Measurements from ENCODE around the gene ANKRD40CL.

The ANKRD40CL gene

DNA sequence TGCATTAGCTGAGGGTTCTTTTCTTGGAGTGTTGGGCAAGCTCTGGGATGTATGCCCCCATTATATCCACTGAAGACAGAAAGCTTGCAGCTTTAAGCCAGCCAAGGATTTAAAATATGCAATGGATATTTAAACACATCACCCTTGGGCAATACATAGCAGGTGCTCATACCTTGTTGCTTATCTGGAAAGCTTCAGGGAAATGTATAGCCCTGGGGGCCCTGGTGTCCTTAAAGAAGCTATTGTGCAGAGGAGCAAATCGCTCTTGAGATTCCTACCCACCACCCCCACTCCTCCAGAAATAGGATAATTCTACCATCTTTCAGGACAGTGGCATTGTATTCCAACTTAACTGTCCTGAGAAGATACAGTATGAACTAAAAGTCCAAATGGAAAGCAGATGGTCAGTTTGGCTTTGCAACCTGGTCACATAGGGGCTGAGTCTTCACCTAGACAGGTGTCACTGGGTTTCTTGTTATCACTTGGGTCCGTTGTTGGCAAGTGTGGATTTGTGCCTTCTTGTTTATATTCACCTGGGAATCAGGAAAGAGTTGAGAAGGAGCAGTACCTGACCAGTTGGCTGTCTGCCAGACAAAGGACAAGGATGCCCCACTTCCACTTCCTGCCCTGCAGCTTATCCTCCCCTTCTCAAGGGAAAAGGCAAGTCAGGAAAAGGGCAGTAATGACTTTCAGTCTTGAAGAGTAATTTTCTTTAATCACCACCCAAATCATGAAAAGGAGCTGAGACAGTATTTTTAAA, 3.4 kb downstream of the ANKRD40CL start:
- Mint-ChIP-seq H3K27me3 (peaks cover under 1% of the 10 kb centered on the region), H3K4me3 (no peak overlapping the region), H3K36me3 (ENCODE audit: low read depth) (no peaks in the 10 kb centered on the region), H3K27ac (peak overlapping the region; percentile 96), H3K9me3 (no peaks in the 10 kb centered on the region), H3K4me1 (ENCODE audit: low read depth) (peaks cover 29% of the 10 kb centered on the region)
- intact Hi-C loops (cut with micrococcal nuclease) = loop anchor here (5.0 kb wide), 2 partner anchors 42 to 57 kb away; partner anchors contain the start of gene ANKRD40

- peak overlapping the region; percentile 96 for H3K27ac Mint-ChIP-seq
These were observed 5.1 kb downstream of the ANKRD40CL start for GRCh38 chr17:50762177-50762576.

DNA sequence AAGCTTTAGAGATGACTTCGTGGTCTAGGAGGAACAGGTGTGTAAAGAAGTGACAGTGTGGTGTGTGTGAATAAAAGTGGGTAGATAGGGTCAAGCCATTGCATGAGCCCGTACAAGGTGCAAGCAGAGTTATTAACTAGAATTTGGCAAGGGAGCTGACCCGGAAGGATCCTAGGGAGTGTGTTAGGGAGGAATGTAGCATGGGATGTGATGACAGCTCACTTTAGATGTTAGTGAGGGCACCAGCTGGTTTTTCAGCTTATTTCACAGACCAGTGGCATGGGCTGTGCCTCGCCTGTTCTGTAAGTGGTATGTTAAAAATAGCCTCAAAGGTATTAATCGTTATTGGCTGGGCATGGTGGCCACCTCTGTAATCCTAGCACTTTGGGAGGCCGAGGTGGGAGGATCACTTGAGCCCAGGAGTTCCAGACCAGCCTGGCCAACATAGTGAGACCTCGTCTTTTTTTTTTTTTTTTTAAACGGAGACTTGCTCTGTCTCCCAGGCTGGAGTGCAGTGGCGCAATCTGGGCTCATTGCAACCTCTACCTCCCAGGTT, 8.3 kb downstream of the ANKRD40CL start:
- Mint-ChIP-seq H3K9me3 (no peaks in the 10 kb centered on the region), H3K27ac (no peak overlapping the region), H3K4me3 (no peak overlapping the region), H3K27me3 (peaks cover 3% of the 10 kb centered on the region), H3K4me1 (ENCODE audit: low read depth) (peaks cover 8% of the 10 kb centered on the region), H3K36me3 (ENCODE audit: low read depth) (peaks cover 22% of the 10 kb centered on the region)
- intact Hi-C loops (cut with micrococcal nuclease) = no loop called here

More at GRCh38 chr17:50762177-50762576, 5.1 kb downstream of the ANKRD40CL start:
- Mint-ChIP-seq H3K4me1 (ENCODE audit: low read depth) (peaks cover 29% of the 10 kb centered on the region), H3K36me3 (ENCODE audit: low read depth) (no peaks in the 10 kb centered on the region), H3K9me3 (no peaks in the 10 kb centered on the region), H3K4me3 (no peak overlapping the region), H3K27me3 (peaks cover 3% of the 10 kb centered on the region)
- intact Hi-C loops (cut with micrococcal nuclease) = loop anchor here (5.0 kb wide), 2 partner anchors 40 to 55 kb away; partner anchors contain the start of gene ANKRD40

DNA sequence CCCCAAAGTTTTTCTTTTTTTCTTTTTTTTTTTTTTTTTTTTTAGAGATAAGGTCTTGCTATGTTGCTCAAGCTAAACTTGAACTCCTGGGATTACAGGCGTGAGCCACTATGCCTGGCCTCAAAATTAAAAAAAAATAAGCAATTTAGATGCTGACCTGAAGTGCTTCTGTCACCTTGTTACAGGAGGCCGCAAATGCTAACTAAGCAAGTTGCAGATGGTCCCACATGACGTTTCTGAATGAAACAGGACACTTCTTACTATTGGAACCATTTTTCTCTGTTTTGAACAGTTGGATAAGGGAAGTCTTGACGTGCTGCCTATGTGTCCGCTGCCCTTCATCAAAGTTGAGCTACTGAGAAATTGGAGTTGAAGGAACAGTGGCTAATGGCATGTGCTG, 8.8 kb downstream of the ANKRD40CL start:
- no peaks in the 10 kb centered on the region for H3K9me3 Mint-ChIP-seq
- H3K4me3 Mint-ChIP-seq = no peak overlapping the region
- H3K27ac Mint-ChIP-seq = no peak overlapping the region
- H3K4me1 Mint-ChIP-seq (ENCODE audit: low read depth) = peaks cover 7% of the 10 kb centered on the region
- peaks cover 27% of the 10 kb centered on the region for H3K36me3 Mint-ChIP-seq (ENCODE audit: low read depth)
- intact Hi-C loops (cut with micrococcal nuclease) = no loop called here
- peaks cover 3% of the 10 kb centered on the region for H3K27me3 Mint-ChIP-seq

- Mint-ChIP-seq H3K36me3 (ENCODE audit: low read depth) (peaks cover 67% of the 10 kb centered on the region), H3K27ac (no peak overlapping the region), H3K4me1 (ENCODE audit: low read depth) (no peaks in the 10 kb centered on the region), H3K27me3 (peaks cover 3% of the 10 kb centered on the region), H3K4me3 (no peak overlapping the region), H3K9me3 (no peaks in the 10 kb centered on the region)
- intact Hi-C loops (cut with micrococcal nuclease) = no loop called here
These were observed 12.8 kb downstream of the ANKRD40CL start for GRCh38 chr17:50754521-50754920.

DNA sequence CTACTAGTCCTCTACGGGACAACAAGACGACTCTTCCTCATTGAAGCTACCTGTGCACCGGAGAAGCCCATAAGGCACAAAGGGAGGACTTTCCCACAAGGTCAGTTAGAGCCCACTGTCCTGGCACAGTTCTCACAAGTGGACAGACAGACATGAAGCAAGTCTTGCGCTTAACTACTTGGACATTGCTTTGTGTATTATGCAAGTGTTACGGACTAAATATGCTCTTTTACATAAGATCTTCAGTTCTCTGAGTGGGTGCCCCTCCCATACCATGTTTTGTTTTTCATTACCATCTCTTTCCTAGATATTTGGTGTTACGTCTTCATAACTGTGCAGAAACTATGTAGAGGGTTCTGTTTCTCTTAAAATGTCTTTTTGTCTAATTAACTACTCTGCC, 18.1 kb downstream of the ANKRD40CL start:
- intact Hi-C loops (cut with micrococcal nuclease) = no loop called here
- no peak overlapping the region for H3K4me3 Mint-ChIP-seq
- H3K27me3 Mint-ChIP-seq = no peaks in the 10 kb centered on the region
- no peaks in the 10 kb centered on the region for H3K4me1 Mint-ChIP-seq (ENCODE audit: low read depth)
- no peak overlapping the region for H3K27ac Mint-ChIP-seq
- H3K36me3 Mint-ChIP-seq (ENCODE audit: low read depth) = peaks cover 98% of the 10 kb centered on the region
- H3K9me3 Mint-ChIP-seq = no peaks in the 10 kb centered on the region

GRCh38 chr17:50745631-50746030, 21.7 kb downstream of the ANKRD40CL start:
- Mint-ChIP-seq H3K4me3 (no peak overlapping the region), H3K9me3 (no peaks in the 10 kb centered on the region), H3K36me3 (ENCODE audit: low read depth) (peaks cover 99% of the 10 kb centered on the region), H3K27ac (peak overlapping the region; percentile 1), H3K27me3 (no peaks in the 10 kb centered on the region), H3K4me1 (ENCODE audit: low read depth) (no peaks in the 10 kb centered on the region)
- intact Hi-C loops (cut with micrococcal nuclease) = no loop called here

DNA sequence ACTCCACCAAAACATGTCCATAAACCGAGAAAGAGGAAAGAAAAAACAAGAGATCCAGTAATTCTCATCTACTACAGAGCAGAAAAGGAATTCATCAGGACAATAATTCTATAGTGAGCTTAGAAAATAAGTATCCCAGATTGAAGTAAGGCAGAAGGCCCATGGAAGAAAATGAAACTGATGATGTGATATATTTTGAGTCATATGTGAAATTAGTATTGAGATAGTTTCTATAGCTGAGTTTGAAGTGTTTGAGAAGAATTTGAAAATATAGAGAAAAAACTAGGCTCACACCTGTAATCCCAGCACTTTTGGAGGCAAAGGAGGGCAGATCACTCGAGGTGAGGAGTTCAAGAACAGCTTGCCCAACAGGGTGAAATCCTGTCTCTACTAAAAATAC, 28.2 kb downstream of the ANKRD40CL start:
- intact Hi-C loops (cut with micrococcal nuclease) = no loop called here
- no peaks in the 10 kb centered on the region for H3K9me3 Mint-ChIP-seq
- H3K27me3 Mint-ChIP-seq = no peaks in the 10 kb centered on the region
- no peak overlapping the region for H3K4me3 Mint-ChIP-seq
- H3K36me3 Mint-ChIP-seq (ENCODE audit: low read depth) = peaks cover 82% of the 10 kb centered on the region
- H3K27ac Mint-ChIP-seq = peak overlapping the region; percentile 34
- H3K4me1 Mint-ChIP-seq (ENCODE audit: low read depth) = peaks cover 26% of the 10 kb centered on the region

- H3K36me3 Mint-ChIP-seq (ENCODE audit: low read depth) = peaks cover 63% of the 10 kb centered on the region
- no peak overlapping the region for H3K4me3 Mint-ChIP-seq
- no peaks in the 10 kb centered on the region for H3K27me3 Mint-ChIP-seq
- H3K9me3 Mint-ChIP-seq = no peaks in the 10 kb centered on the region
- H3K4me1 Mint-ChIP-seq (ENCODE audit: low read depth) = peaks cover 29% of the 10 kb centered on the region
- H3K27ac Mint-ChIP-seq = peak overlapping the region; percentile 48
- intact Hi-C loops (cut with micrococcal nuclease) = no loop called here
These were observed 30.1 kb downstream of the ANKRD40CL start for GRCh38 chr17:50737118-50737698.

GRCh38 chr17:50735287-50735686, 32.0 kb downstream of the ANKRD40CL start:
- Mint-ChIP-seq H3K4me3 (no peak overlapping the region), H3K4me1 (ENCODE audit: low read depth) (peaks cover 46% of the 10 kb centered on the region), H3K27me3 (no peaks in the 10 kb centered on the region), H3K9me3 (no peaks in the 10 kb centered on the region), H3K36me3 (ENCODE audit: low read depth) (peaks cover 44% of the 10 kb centered on the region), H3K27ac (no peak overlapping the region)
- intact Hi-C loops (cut with micrococcal nuclease) = no loop called here

GRCh38 chr17:50731575-50732460, 35.5 kb downstream of the ANKRD40CL start:
- Mint-ChIP-seq H3K27me3 (no peaks in the 10 kb centered on the region), H3K27ac (no peak overlapping the region), H3K4me1 (ENCODE audit: low read depth) (peaks cover 53% of the 10 kb centered on the region), H3K36me3 (ENCODE audit: low read depth) (peaks cover 16% of the 10 kb centered on the region), H3K4me3 (no peak overlapping the region), H3K9me3 (no peaks in the 10 kb centered on the region)
- intact Hi-C loops (cut with micrococcal nuclease) = no loop called here

DNA sequence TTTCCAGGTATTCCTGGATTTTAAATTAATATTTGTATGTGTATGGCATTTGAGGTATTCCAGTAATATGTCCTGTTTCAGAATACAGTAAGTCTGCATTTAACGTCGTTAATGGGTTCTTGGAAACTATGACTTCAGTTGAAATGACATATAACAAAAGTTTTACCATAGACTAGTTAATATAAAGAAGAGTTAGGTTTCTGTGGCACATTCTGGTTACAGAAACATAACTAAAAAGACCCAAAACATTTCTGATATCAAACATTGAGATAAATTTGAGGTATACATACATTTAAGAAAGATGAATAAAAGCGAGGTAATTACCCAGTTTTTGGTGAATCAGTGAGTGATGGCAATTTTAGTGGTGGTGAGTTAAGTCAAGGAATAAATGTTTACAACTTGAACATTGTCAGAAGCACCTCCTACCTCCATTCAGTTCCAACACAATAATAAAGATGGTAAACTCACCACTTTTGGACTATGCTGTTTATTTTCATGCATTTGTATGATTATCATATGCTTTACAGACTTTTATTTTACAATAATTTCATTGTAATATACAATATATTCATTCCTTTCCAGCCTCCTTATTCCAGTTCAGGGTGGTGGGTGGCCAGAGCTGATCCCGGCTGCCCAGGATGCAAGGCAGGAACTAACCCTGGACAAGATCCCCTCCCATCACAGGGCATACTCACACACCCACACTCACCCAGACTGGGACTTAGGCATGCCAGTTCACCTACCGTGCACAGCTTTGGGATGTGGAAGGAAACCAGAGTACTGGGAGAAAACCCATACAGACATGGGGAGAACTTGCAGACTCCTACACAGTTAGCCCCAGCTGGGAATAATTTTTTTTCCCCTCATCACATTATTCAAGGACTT, 38.2 kb downstream of the ANKRD40CL start:
- Mint-ChIP-seq H3K36me3 (ENCODE audit: low read depth) (peaks cover 12% of the 10 kb centered on the region), H3K4me1 (ENCODE audit: low read depth) (peaks cover 52% of the 10 kb centered on the region), H3K27ac (no peak overlapping the region), H3K4me3 (no peak overlapping the region), H3K9me3 (no peaks in the 10 kb centered on the region), H3K27me3 (no peaks in the 10 kb centered on the region)
- intact Hi-C loops (cut with micrococcal nuclease) = no loop called here

- no peak overlapping the region for H3K4me3 Mint-ChIP-seq
These were observed 39.2 kb downstream of the ANKRD40CL start for GRCh38 chr17:50728112-50728429.

More at GRCh38 chr17:50728112-50728429, 39.2 kb downstream of the ANKRD40CL start:
- no peak overlapping the region for H3K27ac Mint-ChIP-seq
- peaks cover 12% of the 10 kb centered on the region for H3K36me3 Mint-ChIP-seq (ENCODE audit: low read depth)
- no peaks in the 10 kb centered on the region for H3K9me3 Mint-ChIP-seq
- H3K4me1 Mint-ChIP-seq (ENCODE audit: low read depth) = peaks cover 52% of the 10 kb centered on the region
- H3K27me3 Mint-ChIP-seq = no peaks in the 10 kb centered on the region
- intact Hi-C loops (cut with micrococcal nuclease) = no loop called here

Measured in dendritic cell treated with granulocyte-macrophage colony-stimulating factor and Interleukin-4, amounts not matched to agents 40 ng/mL and 50 ng/mL, for 4 days (primary cell).